ENCODE measurements around the gene POFUT2.

The POFUT2 gene

GRCh38 chr21:45263534-45263933, 24.2 kb downstream of the POFUT2 start:
- DNase-seq (ENCODE audit: low read depth in 2 of 2), result no peak

GRCh38 chr21:45262616-45263015, 25.1 kb downstream of the POFUT2 start:
- no peak for DNase-seq (ENCODE audit: low read depth in 2 of 2)

GRCh38 chr21:45262041-45262581, 25.6 kb downstream of the POFUT2 start:
- DNase-seq (ENCODE audit: low read depth in 2 of 2), result no peak

- DNase-seq (ENCODE audit: low read depth in 2 of 2), result no peak
These were observed 26.6 kb downstream of the POFUT2 start for GRCh38 chr21:45261093-45261492.

- DNase-seq (ENCODE audit: low read depth in 2 of 2), result no peak
These were observed 27.4 kb downstream of the POFUT2 start for GRCh38 chr21:45260191-45260825.

GRCh38 chr21:45259206-45259840, 28.4 kb downstream of the POFUT2 start:
- no peak for DNase-seq (ENCODE audit: low read depth in 2 of 2)

GRCh38 chr21:45258466-45258865, 29.2 kb downstream of the POFUT2 start:
- no peak for DNase-seq (ENCODE audit: low read depth in 2 of 2)

GRCh38 chr21:45257673-45258341, 29.9 kb downstream of the POFUT2 start:
- DNase-seq (ENCODE audit: low read depth in 2 of 2), result no peak

- no peak for DNase-seq (ENCODE audit: low read depth in 2 of 2)
These were observed 30.6 kb downstream of the POFUT2 start for GRCh38 chr21:45256912-45257672.

- no peak for DNase-seq (ENCODE audit: low read depth in 2 of 2)
These were observed 31.4 kb downstream of the POFUT2 start for GRCh38 chr21:45256021-45256911.

- DNase-seq (ENCODE audit: low read depth in 2 of 2), result no peak
These were observed 32.2 kb downstream of the POFUT2 start for GRCh38 chr21:45255381-45256020.

- no peak for DNase-seq (ENCODE audit: low read depth in 2 of 2)
These were observed 33.2 kb downstream of the POFUT2 start for GRCh38 chr21:45254460-45254930.

GRCh38 chr21:45253633-45254459, 33.8 kb downstream of the POFUT2 start:
- no peak for DNase-seq (ENCODE audit: low read depth in 2 of 2)

GRCh38 chr21:45253180-45253579, 34.5 kb downstream of the POFUT2 start:
- no peak for DNase-seq (ENCODE audit: low read depth in 2 of 2)

- DNase-seq (ENCODE audit: low read depth in 2 of 2), result no peak
These were observed 35.2 kb downstream of the POFUT2 start for GRCh38 chr21:45252448-45252925.

- no peak for DNase-seq (ENCODE audit: low read depth in 2 of 2)
These were observed 35.9 kb downstream of the POFUT2 start for GRCh38 chr21:45251635-45252447.

GRCh38 chr21:45250914-45251634, 36.6 kb downstream of the POFUT2 start:
- DNase-seq (ENCODE audit: low read depth in 2 of 2), result no peak

GRCh38 chr21:45250272-45250671, 37.4 kb downstream of the POFUT2 start:
- no peak for DNase-seq (ENCODE audit: low read depth in 2 of 2)

Measured in stimulated activated CD8-positive, alpha-beta memory T cell treated with anti-CD3 and anti-CD28 coated beads, Interleukin-7, amount 100 ng/mL, for 1 hour (primary cell).